ENCODE measurements around the gene TOPAZ1.

TOPAZ1 gene

DNA sequence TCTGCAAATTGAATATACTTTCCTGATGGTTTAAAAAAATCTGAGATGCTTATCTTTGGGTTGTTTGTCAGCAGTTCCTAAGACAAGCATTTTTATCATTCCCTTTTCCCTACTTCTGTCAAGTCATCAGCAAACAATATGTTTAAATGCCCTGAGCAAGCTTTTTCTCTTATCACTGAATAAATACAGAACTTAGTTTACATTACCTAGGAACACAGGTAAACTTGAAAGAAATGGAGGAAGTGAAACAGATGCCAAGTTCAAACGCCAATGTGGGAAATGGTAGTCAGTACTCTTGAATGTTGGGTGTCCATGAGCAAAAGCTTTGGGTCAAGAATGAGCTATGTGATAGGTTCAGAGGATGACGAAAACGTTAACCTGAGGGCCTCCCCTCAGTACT lies 79.6 kb downstream of the TOPAZ1 start:
- Mint-ChIP-seq H3K9me3 (no peaks in the 10 kb centered on the region), H3K4me3 (no peak overlapping the region), H3K36me3 (ENCODE audit: insufficient read depth) (no peaks in the 10 kb centered on the region), H3K27me3 (peaks cover 19% of the 10 kb centered on the region), H3K4me1 (no peaks in the 10 kb centered on the region), H3K27ac (ENCODE audit: low read depth) (no peak overlapping the region)
- DNase-seq (ENCODE audit: low spot score in 2 of 2) (no peak), ATAC-seq (replicated peaks; ENCODE audit: extremely low read depth, poor library complexity, severe bottlenecking) (no peak)

DNA sequence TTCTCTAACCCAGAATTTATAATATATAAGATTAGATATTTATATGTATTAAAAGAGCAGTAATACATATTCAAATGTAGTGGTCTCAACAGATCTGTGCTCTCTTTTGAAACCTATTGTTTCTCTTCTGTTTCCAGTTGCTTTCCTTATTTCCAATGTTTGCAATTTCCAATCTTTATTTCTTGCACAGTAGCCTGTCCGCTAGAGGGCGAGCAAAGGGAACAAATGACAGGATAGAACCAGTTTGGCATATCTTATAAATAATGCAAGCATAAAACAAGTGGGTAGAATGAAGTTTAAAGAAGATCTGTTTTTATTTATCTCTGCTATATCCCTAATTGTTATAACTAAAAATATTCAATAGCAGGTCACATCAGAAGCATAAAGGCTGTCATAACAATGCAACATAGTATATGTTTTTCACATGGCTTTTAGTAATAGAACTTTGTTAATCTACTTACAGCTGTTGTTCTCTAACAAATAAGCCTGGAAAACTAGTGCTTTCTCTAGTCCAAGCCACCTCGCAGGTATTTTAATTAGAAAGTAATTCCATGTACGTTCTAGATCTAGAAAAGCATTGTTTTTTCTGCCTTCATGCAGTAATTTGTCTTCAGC lies 81.8 kb downstream of the TOPAZ1 start:
- ATAC-seq (replicated peaks; ENCODE audit: extremely low read depth, poor library complexity, severe bottlenecking) (no peak), DNase-seq (ENCODE audit: low spot score in 2 of 2) (peak in 1 of 2 donors; percentile 23)
- no peaks in the 10 kb centered on the region for H3K4me1 Mint-ChIP-seq
- no peak overlapping the region for H3K4me3 Mint-ChIP-seq
- no peak overlapping the region for H3K27ac Mint-ChIP-seq (ENCODE audit: low read depth)
- no peaks in the 10 kb centered on the region for H3K9me3 Mint-ChIP-seq
- peaks cover 19% of the 10 kb centered on the region for H3K27me3 Mint-ChIP-seq
- no peaks in the 10 kb centered on the region for H3K36me3 Mint-ChIP-seq (ENCODE audit: insufficient read depth)

DNA sequence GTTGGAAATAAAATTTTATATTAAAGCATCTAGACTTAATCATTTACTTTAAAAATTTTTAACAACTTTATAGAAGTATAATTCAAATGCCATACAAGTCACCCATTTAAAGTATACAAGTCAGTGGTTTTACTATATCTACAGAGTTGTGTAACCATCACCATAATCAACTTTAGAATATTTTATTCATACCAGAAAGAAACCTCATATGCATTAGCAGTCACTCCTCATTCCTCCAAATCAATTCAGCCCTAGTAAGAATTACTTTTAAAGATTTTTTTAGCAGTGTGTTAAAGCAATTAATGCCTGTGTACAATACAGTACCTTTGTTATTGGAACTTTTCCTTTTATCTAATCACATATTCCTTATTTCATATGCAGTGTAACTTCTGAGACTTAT lies 82.9 kb downstream of the TOPAZ1 start:
- Mint-ChIP-seq H3K27ac (ENCODE audit: low read depth) (no peak overlapping the region), H3K9me3 (no peaks in the 10 kb centered on the region), H3K36me3 (ENCODE audit: insufficient read depth) (no peaks in the 10 kb centered on the region), H3K27me3 (peaks cover 21% of the 10 kb centered on the region), H3K4me1 (no peaks in the 10 kb centered on the region), H3K4me3 (no peak overlapping the region)
- DNase-seq (ENCODE audit: low spot score in 2 of 2) (no peak), ATAC-seq (replicated peaks; ENCODE audit: extremely low read depth, poor library complexity, severe bottlenecking) (no peak)

- no peak overlapping the region for H3K27ac Mint-ChIP-seq (ENCODE audit: low read depth)
- ATAC-seq (replicated peaks; ENCODE audit: extremely low read depth, poor library complexity, severe bottlenecking) (no peak), DNase-seq (ENCODE audit: low spot score in 2 of 2) (no peak)
- no peak overlapping the region for H3K4me3 Mint-ChIP-seq
- no peaks in the 10 kb centered on the region for H3K4me1 Mint-ChIP-seq
- H3K27me3 Mint-ChIP-seq: peaks cover 33% of the 10 kb centered on the region
- H3K9me3 Mint-ChIP-seq: no peaks in the 10 kb centered on the region
- H3K36me3 Mint-ChIP-seq (ENCODE audit: insufficient read depth): no peaks in the 10 kb centered on the region
Observed at GRCh38 chr3:44326019-44326418, 84.3 kb downstream of the TOPAZ1 start.

- peaks cover 33% of the 10 kb centered on the region for H3K27me3 Mint-ChIP-seq
- DNase-seq (ENCODE audit: low spot score in 2 of 2) (no peak), ATAC-seq (replicated peaks; ENCODE audit: extremely low read depth, poor library complexity, severe bottlenecking) (no peak)
- H3K36me3 Mint-ChIP-seq (ENCODE audit: insufficient read depth): no peaks in the 10 kb centered on the region
- no peak overlapping the region for H3K27ac Mint-ChIP-seq (ENCODE audit: low read depth)
- no peak overlapping the region for H3K4me3 Mint-ChIP-seq
- no peaks in the 10 kb centered on the region for H3K9me3 Mint-ChIP-seq
- no peaks in the 10 kb centered on the region for H3K4me1 Mint-ChIP-seq
Observed at GRCh38 chr3:44326515-44326914, 84.8 kb downstream of the TOPAZ1 start.

DNA sequence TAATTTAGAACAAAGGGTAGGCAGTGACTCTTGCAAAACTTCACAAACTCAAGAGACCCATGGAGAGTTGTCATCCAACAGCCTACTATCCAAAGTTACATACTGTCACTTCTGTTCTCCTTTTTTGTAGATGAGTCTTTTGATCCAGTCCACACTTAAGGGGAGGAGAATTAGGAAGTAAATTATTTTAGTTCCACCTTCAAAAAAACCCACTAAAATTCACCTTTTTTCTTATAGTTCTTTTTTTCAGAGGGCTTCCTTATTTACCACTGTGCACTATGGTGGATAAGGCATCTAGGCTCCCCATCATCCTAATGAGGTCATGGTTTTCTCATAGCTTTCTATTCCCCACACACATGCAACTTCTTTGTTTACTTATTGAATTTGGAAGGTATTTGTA lies 88.3 kb downstream of the TOPAZ1 start:
- H3K9me3 Mint-ChIP-seq: no peaks in the 10 kb centered on the region
- ATAC-seq (replicated peaks; ENCODE audit: extremely low read depth, poor library complexity, severe bottlenecking) (no peak), DNase-seq (ENCODE audit: low spot score in 2 of 2) (no peak)
- H3K27me3 Mint-ChIP-seq: peaks cover 55% of the 10 kb centered on the region
- H3K4me1 Mint-ChIP-seq: no peaks in the 10 kb centered on the region
- no peak overlapping the region for H3K4me3 Mint-ChIP-seq
- no peak overlapping the region for H3K27ac Mint-ChIP-seq (ENCODE audit: low read depth)
- H3K36me3 Mint-ChIP-seq (ENCODE audit: insufficient read depth): no peaks in the 10 kb centered on the region

DNA sequence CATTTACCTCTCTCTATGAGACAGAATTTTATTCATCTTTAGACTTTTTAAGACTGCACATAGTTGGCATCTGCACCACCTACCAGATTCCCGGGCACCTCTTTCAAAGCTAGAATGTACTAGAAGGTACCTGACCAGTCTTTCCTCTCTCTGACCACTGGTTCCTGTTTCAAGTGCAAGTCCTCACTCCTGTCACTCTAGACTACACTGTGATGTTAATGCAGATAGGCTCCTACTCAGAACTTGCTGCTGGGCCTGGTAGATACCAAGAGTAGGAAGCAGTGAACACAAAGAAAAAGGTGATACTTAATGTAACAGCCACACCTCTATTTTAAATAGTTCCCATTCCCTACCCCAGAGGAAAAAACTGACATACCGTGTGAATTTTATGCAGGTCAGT lies 88.8 kb downstream of the TOPAZ1 start:
- no peak overlapping the region for H3K27ac Mint-ChIP-seq (ENCODE audit: low read depth)
- H3K27me3 Mint-ChIP-seq: peaks cover 55% of the 10 kb centered on the region
- ATAC-seq (replicated peaks; ENCODE audit: extremely low read depth, poor library complexity, severe bottlenecking) (no peak), DNase-seq (ENCODE audit: low spot score in 2 of 2) (no peak)
- no peaks in the 10 kb centered on the region for H3K9me3 Mint-ChIP-seq
- no peaks in the 10 kb centered on the region for H3K4me1 Mint-ChIP-seq
- no peaks in the 10 kb centered on the region for H3K36me3 Mint-ChIP-seq (ENCODE audit: insufficient read depth)
- H3K4me3 Mint-ChIP-seq: no peak overlapping the region

- no peak overlapping the region for H3K4me3 Mint-ChIP-seq
- H3K36me3 Mint-ChIP-seq (ENCODE audit: insufficient read depth): peaks cover 18% of the 10 kb centered on the region
- H3K27ac Mint-ChIP-seq (ENCODE audit: low read depth): no peak overlapping the region
- no peaks in the 10 kb centered on the region for H3K9me3 Mint-ChIP-seq
- DNase-seq (ENCODE audit: low spot score in 2 of 2) (no peak), ATAC-seq (replicated peaks; ENCODE audit: extremely low read depth, poor library complexity, severe bottlenecking) (no peak)
- H3K27me3 Mint-ChIP-seq: peaks cover 34% of the 10 kb centered on the region
- H3K4me1 Mint-ChIP-seq: peaks cover 18% of the 10 kb centered on the region
Observed at GRCh38 chr3:44334326-44334725, 92.6 kb downstream of the TOPAZ1 start.

DNA sequence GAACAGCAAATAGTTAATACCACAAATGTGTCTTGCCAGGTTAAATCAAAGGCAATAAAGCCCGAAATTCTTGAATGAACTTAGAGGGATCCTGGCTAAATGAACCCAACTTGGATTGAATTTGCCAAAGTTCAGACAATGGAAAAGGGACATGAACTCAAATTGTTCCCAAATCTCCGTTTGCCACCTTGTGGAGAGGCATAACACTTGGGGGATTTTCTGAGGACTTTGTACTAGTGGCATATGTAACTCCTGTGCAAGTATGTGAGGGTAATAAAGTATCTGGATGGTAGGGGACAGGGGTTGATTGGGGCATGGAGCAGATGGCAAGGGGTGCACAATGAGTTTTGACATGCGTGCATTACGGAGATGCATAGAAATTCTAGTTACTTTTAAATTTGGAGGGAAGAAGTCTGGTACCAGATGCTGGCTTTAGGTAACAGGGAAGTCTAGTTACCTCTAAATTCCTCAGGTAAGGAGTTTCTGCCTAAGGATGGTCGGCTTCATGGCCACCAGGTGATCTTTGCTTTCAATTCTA lies 95.6 kb downstream of the TOPAZ1 start:
- Mint-ChIP-seq H3K4me1 (peaks cover 31% of the 10 kb centered on the region), H3K9me3 (no peaks in the 10 kb centered on the region), H3K36me3 (ENCODE audit: insufficient read depth) (peaks cover 20% of the 10 kb centered on the region), H3K4me3 (peak overlapping the region; percentile 94), H3K27me3 (peaks cover 22% of the 10 kb centered on the region), H3K27ac (ENCODE audit: low read depth) (peak overlapping the region; percentile 96)
- DNase-seq (ENCODE audit: low spot score in 2 of 2): no peak
- ATAC-seq (replicated peaks; ENCODE audit: extremely low read depth, poor library complexity, severe bottlenecking): no peak

- Mint-ChIP-seq H3K4me3 (peak within 1 kb of the TSS; percentile 94), H3K9me3 (no peaks in the 10 kb centered on the region), H3K27me3 (peaks cover 17% of the 10 kb centered on the region), H3K36me3 (ENCODE audit: insufficient read depth) (peaks cover 20% of the 10 kb centered on the region), H3K4me1 (peaks cover 31% of the 10 kb centered on the region), H3K27ac (ENCODE audit: low read depth) (peak within 1 kb of the TSS; percentile 96)
- DNase-seq (ENCODE audit: low spot score in 2 of 2): peak; percentile 97 to 98
- ATAC-seq (replicated peaks; ENCODE audit: extremely low read depth, poor library complexity, severe bottlenecking): peak; percentile 97
Observed at GRCh38 chr3:44338010-44338827, 96.5 kb downstream of the TOPAZ1 start, which contains the start of gene TCAIM. TSS of gene TCAIM (plus strand) at chr3:44338766. CDS start at chr3:44354783, 16,017 bp downstream.

- H3K4me1 Mint-ChIP-seq: peaks cover 31% of the 10 kb centered on the region
- peaks cover 20% of the 10 kb centered on the region for H3K36me3 Mint-ChIP-seq (ENCODE audit: insufficient read depth)
- DNase-seq (ENCODE audit: low spot score in 2 of 2) (no peak), ATAC-seq (replicated peaks; ENCODE audit: extremely low read depth, poor library complexity, severe bottlenecking) (peak; percentile 61)
- peak overlapping the region; percentile 94 for H3K4me3 Mint-ChIP-seq
- peak overlapping the region; percentile 96 for H3K27ac Mint-ChIP-seq (ENCODE audit: low read depth)
- H3K9me3 Mint-ChIP-seq: no peaks in the 10 kb centered on the region
- H3K27me3 Mint-ChIP-seq: peaks cover 11% of the 10 kb centered on the region
Observed at GRCh38 chr3:44338828-44339127, 97.1 kb downstream of the TOPAZ1 start.

- Mint-ChIP-seq H3K27ac (ENCODE audit: low read depth) (peak overlapping the region; percentile 96), H3K9me3 (no peaks in the 10 kb centered on the region), H3K4me3 (peak overlapping the region; percentile 94), H3K27me3 (peaks cover 5% of the 10 kb centered on the region), H3K36me3 (ENCODE audit: insufficient read depth) (peaks cover 20% of the 10 kb centered on the region), H3K4me1 (peaks cover 31% of the 10 kb centered on the region)
- DNase-seq (ENCODE audit: low spot score in 2 of 2) (no peak), ATAC-seq (replicated peaks; ENCODE audit: extremely low read depth, poor library complexity, severe bottlenecking) (no peak)
Observed at GRCh38 chr3:44339181-44340057, 97.7 kb downstream of the TOPAZ1 start.
